ENCODE data around the gene SLC37A3.

SLC37A3 gene

GRCh38 chr7:140402178-140402835 lies 4.0 kb upstream of the SLC37A3 start:
- intact Hi-C loops (cut with DNase I), result no loop called here

DNA sequence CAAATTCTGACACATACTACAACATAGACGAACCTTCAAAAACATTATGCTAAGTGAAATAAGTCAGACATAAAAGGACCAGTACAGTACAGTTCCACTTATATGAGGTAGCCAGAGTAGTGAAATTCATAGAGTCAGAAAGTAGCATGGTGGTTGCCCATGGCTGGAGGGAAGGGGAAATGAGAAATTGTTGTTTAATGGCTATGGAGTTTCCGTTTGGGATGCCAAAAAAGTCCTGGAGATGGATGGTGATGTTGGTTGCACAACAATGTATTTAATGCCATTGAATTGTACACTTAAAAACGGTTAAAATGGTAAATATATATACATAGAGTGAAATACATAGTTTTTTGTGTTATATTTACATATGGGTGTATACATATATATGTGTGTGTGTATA lies 2.1 kb upstream of the SLC37A3 start:
- intact Hi-C loops (cut with DNase I), result no loop called here

More at GRCh38 chr7:140402178-140402835, 4.0 kb upstream of the SLC37A3 start:
- DNase-seq, result no peak

DNA sequence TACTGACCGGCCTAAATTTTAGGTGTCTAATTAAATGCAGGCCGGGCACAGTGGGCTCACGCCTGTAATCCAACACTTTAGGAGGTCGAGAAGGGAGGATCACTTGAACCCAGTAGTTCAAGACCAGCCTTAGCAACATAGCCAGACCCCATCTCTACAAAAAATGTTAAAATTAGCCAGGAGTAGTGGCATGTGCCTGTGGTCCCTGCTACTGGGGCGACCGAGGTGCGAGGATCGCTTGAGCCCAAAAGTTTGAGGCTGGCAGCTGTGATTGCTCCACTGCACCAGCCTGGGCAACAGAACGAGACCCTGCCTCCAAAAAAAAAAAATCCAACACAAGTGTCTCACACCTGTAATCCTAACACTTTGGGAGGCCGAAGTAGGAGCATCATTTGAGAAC lies 491 bp upstream of the SLC37A3 start:
- intact Hi-C loops (cut with DNase I), result no loop called here
- DNase-seq, result no peak

More for the DNA sequence above, 2.1 kb upstream of the SLC37A3 start:
- no peak for DNase-seq

GRCh38 chr7:140393756-140394306 lies 4.5 kb downstream of the SLC37A3 start:
- DNase-seq, result peak in 1 of 10 donors; percentile 18
- intact Hi-C loops (cut with DNase I), result no loop called here

DNA sequence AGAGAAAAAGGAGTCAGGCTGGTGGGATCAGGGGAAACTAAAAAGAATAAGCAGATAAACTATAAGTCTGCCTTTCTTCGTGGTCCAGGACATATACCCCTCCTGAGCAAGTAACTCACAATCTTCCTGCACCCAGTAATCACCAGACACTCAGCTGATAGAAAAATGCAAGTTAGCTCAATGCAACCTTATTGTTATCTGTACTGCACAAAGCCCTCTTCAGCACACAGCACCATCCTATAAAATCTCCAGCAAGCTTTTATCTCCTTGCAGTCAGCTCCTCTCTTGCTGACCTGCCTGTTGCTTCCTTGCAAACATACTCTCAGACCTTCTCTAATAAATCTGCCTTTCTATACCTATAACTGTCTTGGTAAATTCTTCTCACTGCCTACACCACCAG lies 6.7 kb downstream of the SLC37A3 start:
- no peak for DNase-seq
- intact Hi-C loops (cut with DNase I), result no loop called here

DNA sequence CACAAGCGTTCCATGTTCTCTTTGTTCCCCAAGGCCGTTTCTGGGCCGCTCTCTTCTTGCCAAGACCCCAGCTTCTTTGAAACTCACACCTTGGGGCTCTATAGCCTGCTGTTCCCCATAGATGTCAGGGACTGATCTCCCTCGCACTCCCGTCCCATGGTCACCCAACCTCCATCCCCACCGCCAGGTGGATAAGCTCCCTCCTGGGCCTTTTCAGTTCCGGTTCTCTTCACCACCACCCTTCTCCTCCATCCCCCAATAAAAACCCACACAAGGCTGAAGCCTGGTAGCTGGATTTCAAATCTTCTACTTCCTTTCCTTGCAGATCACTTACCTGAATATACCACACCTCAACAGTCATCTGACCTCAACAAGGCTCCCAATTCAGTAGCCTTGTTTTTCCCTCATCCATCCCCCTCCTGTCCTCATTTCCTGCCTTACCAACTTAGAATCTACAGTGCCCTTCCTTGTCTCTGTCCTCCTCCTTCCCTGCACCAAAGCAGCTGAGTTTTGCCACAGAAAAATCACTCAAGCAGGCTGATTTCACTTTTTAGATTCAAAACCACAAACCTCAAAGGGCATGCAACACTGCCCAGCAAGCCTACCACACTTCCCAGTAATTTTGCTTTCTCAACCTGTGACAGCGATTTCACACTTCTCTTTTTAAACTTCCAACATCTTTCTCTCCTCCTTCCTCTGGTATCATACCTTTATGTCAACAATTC lies 7.7 kb downstream of the SLC37A3 start:
- peak in 1 of 10 donors; percentile 33 for DNase-seq
- intact Hi-C loops (cut with DNase I), result no loop called here

DNA sequence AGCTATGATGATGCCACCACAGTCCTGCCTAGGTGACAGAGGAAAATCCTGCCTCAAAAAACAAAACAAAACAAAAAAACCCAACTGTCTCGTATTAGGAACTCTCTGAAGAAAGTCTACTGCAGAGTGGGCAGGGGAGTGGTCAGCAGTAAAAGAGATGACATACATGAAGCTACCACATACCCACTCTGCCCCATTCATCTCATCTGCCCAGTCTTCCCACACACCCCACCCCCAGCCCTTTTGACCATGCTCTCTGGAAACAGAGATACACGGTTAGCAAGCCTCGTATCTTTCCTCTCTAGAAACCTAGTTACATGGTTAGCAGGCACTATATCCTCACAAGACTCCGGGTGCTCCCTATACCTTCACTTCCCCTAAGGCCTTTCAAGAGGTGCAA lies 8.3 kb downstream of the SLC37A3 start:
- intact Hi-C loops (cut with DNase I), result no loop called here
- no peak for DNase-seq

GRCh38 chr7:140389445-140389844 lies 8.9 kb downstream of the SLC37A3 start:
- no peak for DNase-seq

DNA sequence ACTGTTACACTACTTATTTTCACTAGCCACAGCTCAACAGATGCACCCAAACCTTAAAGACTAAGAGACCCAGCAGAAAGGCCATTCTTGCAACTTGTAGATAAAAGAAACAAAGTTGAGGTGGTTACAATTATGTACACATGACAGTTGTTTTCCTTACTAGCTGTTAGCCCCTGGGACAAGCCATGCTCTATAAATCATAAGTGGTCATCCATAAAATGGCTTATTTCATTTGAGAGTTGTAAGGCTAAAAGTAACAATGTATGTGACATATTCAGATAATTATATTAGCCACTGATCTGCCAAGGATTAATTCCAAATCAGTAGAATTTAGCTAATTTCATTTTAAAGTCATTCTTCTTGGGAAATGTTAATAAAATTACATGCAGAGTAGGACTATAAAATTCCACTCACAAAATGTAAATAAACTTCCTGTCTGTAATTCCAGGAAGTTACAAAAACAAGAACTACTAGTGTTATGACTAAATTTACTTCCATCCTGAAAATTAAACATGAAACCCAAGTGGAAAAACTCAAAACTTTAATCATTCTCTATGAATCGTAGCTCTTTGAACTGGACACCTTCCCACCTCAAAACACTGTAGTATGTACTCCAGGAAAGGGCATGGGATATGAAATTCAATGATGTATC lies 13.3 kb downstream of the SLC37A3 start:
- no peak for DNase-seq
- intact Hi-C loops (cut with DNase I), result no loop called here

More at GRCh38 chr7:140389445-140389844, 8.9 kb downstream of the SLC37A3 start:
- intact Hi-C loops (cut with DNase I), result no loop called here

DNA sequence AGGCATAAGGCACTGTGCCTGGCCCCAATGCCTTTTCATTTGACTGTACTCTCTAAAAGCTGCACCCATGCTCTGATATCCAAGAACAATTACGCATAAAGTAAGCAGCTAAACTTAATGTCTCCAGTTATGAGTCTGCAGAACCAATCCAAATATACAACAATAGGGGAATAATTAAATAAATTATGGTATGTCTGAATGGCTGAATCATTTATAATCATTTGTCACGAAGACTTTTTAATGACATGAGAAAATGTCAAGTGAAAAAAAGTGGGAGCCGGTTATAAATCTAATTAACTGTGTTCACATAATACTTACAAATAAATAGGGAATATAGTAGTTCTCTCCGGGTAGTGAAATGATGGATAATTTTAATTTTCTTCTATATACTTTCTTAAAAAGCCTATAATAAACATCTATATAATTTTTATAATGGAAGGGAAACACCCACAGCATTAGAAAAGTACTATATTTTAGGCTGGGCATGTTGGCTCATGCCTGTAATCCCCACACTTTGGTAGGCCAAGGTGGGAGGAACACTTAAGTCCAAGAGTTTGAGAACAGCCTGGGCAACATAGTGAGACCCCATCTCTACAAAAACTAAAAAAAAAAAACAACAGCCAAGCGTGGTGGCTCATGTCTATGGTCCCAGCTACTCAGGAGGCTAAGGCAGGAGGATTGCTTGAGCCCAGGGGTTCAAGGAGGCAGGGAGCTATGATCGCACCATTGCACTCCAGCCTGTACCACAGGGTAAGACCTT lies 14.2 kb downstream of the SLC37A3 start:
- intact Hi-C loops (cut with DNase I), result no loop called here
- no peak for DNase-seq

- intact Hi-C loops (cut with DNase I), result no loop called here
- no peak for DNase-seq
Observed at GRCh38 chr7:140375892-140376730, 22.2 kb downstream of the SLC37A3 start.

- intact Hi-C loops (cut with DNase I), result no loop called here
- no peak for DNase-seq
Observed at GRCh38 chr7:140375323-140375722, 23.0 kb downstream of the SLC37A3 start.

DNA sequence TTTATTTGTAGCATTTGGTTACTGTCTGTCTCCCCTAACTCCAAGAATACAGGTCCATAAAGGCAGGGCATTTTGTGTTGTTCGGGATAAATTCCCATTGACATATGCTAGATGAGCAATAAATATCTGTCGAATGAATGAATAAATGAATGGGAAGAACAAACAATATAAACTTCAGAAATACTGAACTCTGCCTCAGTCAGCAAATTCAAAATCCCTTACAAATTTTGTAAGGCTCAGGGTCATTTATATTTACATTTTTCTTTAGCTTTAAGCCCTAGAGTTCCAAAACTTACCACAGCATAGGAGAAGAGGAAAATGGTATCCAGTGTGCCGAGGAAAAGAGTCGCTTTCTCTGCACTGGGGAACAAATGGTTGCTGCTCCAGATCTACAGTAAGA lies 29.0 kb downstream of the SLC37A3 start:
- intact Hi-C loops (cut with DNase I), result no loop called here

GRCh38 chr7:140367528-140367927 lies 30.8 kb downstream of the SLC37A3 start:
- no peak for DNase-seq
- intact Hi-C loops (cut with DNase I), result no loop called here

More for the DNA sequence above, 29.0 kb downstream of the SLC37A3 start:
- DNase-seq, result no peak

DNA sequence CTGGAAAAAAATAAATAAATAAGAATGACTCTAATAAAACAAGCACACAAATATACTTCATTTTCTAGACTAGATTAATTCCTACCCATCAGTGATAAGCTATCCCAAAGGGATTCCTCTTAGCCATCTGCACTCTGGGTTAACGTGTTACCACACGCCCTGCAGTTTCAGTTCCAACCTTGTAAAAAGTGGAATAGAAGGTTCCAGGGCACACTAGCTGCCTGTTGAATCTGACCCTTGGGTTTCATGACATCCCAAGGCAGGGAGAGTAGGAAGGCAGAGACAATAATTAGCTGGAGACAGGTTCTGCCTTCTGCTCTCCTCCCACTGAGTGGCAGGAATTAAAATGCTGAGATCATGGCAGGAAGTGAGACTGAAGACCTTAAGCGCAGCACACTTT lies 33.5 kb downstream of the SLC37A3 start:
- intact Hi-C loops (cut with DNase I), result no loop called here
- no peak for DNase-seq

- intact Hi-C loops (cut with DNase I), result no loop called here
- DNase-seq, result no peak
Observed at GRCh38 chr7:140360697-140361229, 37.6 kb downstream of the SLC37A3 start.

DNA sequence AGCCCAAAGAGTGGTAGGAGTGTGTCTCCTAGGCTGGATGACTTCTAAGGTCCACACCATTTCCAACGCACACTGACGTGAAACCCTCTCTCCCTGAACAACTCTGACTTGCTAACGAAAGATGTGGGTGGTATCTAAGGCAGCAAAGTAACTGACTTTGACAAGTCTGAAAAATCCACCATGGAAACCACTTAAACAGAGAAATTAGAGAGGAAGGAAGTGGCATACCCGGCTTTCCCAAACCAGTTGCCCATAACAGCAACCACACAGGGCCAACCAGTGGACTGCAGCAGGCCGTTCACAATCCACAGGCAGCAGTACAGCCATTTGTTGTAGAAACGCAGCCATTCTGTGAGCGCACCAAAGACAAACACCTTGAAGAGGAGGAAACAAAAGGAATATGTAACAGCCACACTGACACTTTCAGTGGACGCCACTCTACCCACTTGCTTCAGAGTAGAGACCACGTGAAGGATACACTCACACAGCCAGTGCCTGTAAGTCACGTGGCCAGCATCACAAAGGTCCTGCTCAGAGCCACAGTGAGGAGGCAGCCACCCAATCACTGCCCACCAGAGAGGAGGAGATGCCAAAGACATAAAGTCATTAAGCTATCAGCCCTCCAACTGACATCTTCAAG lies 39.8 kb downstream of the SLC37A3 start:
- no peak for DNase-seq
- intact Hi-C loops (cut with DNase I), result no loop called here

DNA sequence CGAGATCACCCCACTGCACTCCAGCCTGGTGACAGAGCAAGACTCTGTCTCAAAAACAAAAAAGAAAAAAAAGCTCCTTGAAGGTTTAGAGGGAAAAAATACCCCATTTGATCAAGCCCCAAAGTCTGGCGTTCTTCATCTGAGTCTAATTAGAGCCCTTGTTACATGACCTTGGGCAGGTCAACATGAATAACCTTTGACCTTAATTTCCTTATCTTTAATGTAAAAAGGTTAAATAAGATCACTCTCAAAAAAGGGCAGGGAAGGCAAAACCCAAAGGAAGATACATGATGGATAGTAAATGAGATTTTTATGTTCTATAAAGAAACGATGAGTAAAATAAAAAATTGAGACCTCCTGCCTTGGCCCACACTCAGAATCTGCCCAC lies 40.3 kb downstream of the SLC37A3 start:
- no peak for DNase-seq
- intact Hi-C loops (cut with DNase I), result no loop called here

- DNase-seq, result no peak
- intact Hi-C loops (cut with DNase I), result no loop called here
Observed at GRCh38 chr7:140350056-140350455, 48.3 kb downstream of the SLC37A3 start.

Measured in posterior cingulate gyrus (tissue), 11 donors.